ENCODE results near the gene SCAANT1.

- TF ChIP-seq CTCF (IDR thresholded peaks at IDR 0.05; ENCODE audit: low read depth, low read length, poor library complexity, severe bottlenecking) (no peak), EZH2phosphoT487 (IDR thresholded peaks at IDR 0.05; ENCODE audit: borderline replicate concordance, low read length) (no peak)
These were observed 41.6 kb downstream of the SCAANT1 start for GRCh38 chr3:63870615-63871005.

All from DOHH2 (cell line).